SU-DHL-6 (cell line): ENCODE measurements around the gene KDM2A.

ENCODE experiments used
- H2AFZ ChIP-seq: fragments of 200-600 bp; sonication (generic); 2 replicates; pipeline ENCODE4 v1.6.1; 2014; ENCODE audit warnings: low read depth, mild to moderate bottlenecking, moderate library complexity, mixed read lengths, antibody characterized with exemption, low read length; ENCODE audit not compliant: severe bottlenecking
- H3F3A ChIP-seq: fragments of 200-600 bp; shearing (Covaris generic); 2 replicates; pipeline ENCODE4 v1.6.0; 2016; ENCODE audit warnings: antibody characterized with exemption, mild to moderate bottlenecking; ENCODE audit not compliant: insufficient read depth
- H3K27ac ChIP-seq: fragments of 200-600 bp; sonication (generic); 2 replicates; pipeline ENCODE4 v1.5.1; 2016; ENCODE audit warnings: low read depth, mild to moderate bottlenecking, low read length, moderate library complexity, mixed read lengths
- H3K27me3 ChIP-seq: fragments of 200-600 bp; sonication (generic), shearing (Covaris generic); 2 replicates; pipeline ENCODE4 v1.6.0; 2014; ENCODE audit warnings: mild to moderate bottlenecking, low read length
- H3K36me3 ChIP-seq: fragments of 200-600 bp; sonication (generic); 2 replicates; pipeline ENCODE4 v1.6.1; 2014; ENCODE audit warnings: mild to moderate bottlenecking, low read length, mixed read lengths
- H3K4me2 ChIP-seq: fragments of 300-600, 200-600 bp; shearing (Covaris generic), sonication (generic); 2 replicates; pipeline ENCODE4 v1.6.0; 2014; ENCODE audit warnings: low read length, low read depth, mild to moderate bottlenecking; ENCODE audit not compliant: poor library complexity, severe bottlenecking
- H3K4me3 ChIP-seq: fragments of 200-600 bp; sonication (generic); 2 replicates; pipeline ENCODE4 v1.5.1; 2014; ENCODE audit warnings: antibody characterized with exemption, low read length, mild to moderate bottlenecking, mixed read lengths; ENCODE audit not compliant: insufficient read depth, poor library complexity, severe bottlenecking
- H3K79me2 ChIP-seq: fragments of 200-600 bp; sonication (generic); 2 replicates; pipeline ENCODE4 v1.6.1; 2014; ENCODE audit warnings: mild to moderate bottlenecking, low read length, moderate library complexity; ENCODE audit not compliant: insufficient read depth
- H3K9ac ChIP-seq: fragments of 200-600 bp; sonication (generic); 2 replicates; pipeline ENCODE4 v1.7.0; 2014; ENCODE audit warnings: mild to moderate bottlenecking, low read length
- H3K9me2 ChIP-seq: fragments of 200-600 bp; sonication (generic); replicated peaks from 2 replicates; pipeline ENCODE4 v1.6.1; 2014; ENCODE audit warnings: low read length; ENCODE audit not compliant: insufficient read depth
- H3K9me3 ChIP-seq: fragments of 200-600 bp; sonication (generic); 2 replicates; pipeline ENCODE4 v1.6.1; 2014; ENCODE audit warnings: low read length, mixed read lengths; ENCODE audit not compliant: insufficient read depth
- H4K20me1 ChIP-seq: fragments of 200-600 bp; sonication (generic); 2 replicates; pipeline ENCODE4 v1.6.1; 2014; ENCODE audit warnings: low read depth, mild to moderate bottlenecking, antibody characterized with exemption, low read length, moderate library complexity, mixed read lengths
- EZH2phosphoT487 ChIP-seq: fragments of 200-600 bp; sonication (generic), shearing (Covaris generic); conservative IDR thresholded peaks from 2 replicates; pipeline ENCODE4 v1.6.1; 2018; ENCODE audit warnings: mild to moderate bottlenecking, antibody characterized with exemption, low read length, moderate library complexity, mixed read lengths
- TF ChIP-seq, protein P1 (sequence below): fragments of 200-600 bp; sonication (generic); IDR thresholded peaks from one replicate; pipeline ENCODE4 v1.5.1; 2017; ENCODE audit warnings: antibody characterized with exemption, mild to moderate bottlenecking, low read length, moderate library complexity; ENCODE audit not compliant: insufficient read depth, poor library complexity, severe bottlenecking

KDM2A gene

GRCh38 chr11:67290801-67291200 lies 171.7 kb downstream of the KDM2A start:
- TF ChIP-seq EZH2phosphoT487, result no peak
- TF ChIP-seq, protein P1, sequence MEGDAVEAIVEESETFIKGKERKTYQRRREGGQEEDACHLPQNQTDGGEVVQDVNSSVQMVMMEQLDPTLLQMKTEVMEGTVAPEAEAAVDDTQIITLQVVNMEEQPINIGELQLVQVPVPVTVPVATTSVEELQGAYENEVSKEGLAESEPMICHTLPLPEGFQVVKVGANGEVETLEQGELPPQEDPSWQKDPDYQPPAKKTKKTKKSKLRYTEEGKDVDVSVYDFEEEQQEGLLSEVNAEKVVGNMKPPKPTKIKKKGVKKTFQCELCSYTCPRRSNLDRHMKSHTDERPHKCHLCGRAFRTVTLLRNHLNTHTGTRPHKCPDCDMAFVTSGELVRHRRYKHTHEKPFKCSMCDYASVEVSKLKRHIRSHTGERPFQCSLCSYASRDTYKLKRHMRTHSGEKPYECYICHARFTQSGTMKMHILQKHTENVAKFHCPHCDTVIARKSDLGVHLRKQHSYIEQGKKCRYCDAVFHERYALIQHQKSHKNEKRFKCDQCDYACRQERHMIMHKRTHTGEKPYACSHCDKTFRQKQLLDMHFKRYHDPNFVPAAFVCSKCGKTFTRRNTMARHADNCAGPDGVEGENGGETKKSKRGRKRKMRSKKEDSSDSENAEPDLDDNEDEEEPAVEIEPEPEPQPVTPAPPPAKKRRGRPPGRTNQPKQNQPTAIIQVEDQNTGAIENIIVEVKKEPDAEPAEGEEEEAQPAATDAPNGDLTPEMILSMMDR, result no peak
- H4K20me1 ChIP-seq, result no peaks in the 10 kb centered on the region
- peaks cover 18% of the 10 kb centered on the region for H3K36me3 ChIP-seq
- H3K79me2 ChIP-seq, result peaks cover 7% of the 10 kb centered on the region; the same call in 1 of the 2 replicates
- H2AFZ ChIP-seq, result no peak overlapping the region
- no peaks in the 10 kb centered on the region for H3K9me2 ChIP-seq
- H3K9ac ChIP-seq, result no peak overlapping the region
- no peak overlapping the region for H3K4me2 ChIP-seq
- no peak overlapping the region for H3K27ac ChIP-seq
- H3K9me3 ChIP-seq, result no peaks in the 10 kb centered on the region
- H3K27me3 ChIP-seq, result no peaks in the 10 kb centered on the region
- no peak overlapping the region for H3K4me3 ChIP-seq
- peaks cover 28% of the 10 kb centered on the region for H3F3A ChIP-seq

DNA sequence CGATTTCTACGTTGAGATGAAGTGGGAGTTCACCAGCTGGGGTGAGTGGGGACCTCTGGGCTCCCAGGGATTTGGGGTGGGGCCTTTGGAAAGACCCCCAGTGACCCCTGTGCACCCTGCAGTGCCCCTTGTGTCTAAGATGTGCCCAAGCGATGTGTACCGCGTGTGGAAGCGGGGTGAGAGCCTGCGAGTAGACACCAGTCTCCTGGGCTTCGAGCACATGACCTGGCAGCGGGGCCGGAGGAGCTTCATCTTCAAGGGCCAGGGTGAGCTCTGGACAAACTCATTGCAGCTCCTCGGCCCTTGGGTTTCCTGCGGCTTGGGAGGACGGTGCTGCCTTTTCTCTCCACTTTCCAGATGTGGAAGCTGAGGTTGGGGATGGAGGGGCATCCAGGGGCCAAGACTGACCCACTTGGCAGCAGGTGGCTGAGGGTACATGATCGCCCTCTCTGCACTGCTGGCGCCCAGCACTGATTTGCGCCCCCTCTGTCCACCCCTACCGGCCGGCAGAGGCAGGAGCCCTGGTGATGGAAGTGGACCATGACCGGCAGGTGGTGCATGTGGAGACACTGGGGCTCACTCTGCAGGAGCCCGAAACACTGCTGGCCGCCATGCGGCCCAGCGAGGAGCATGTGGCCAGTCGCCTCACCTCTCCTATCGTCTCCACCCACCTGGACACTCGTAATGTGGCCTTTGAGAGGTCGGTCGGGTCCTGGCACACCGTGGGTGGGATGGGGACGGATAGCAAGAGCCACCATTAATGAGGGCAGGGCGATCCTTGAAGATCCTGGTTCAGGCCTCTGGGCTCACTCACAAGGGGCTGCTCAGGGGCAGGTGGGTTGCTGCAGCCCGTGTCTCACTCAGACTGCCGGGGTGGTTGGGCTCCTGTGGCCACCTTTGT lies 172.7 kb downstream of the KDM2A start:
- peaks cover 23% of the 10 kb centered on the region for H3F3A ChIP-seq
- no peak overlapping the region for H3K4me3 ChIP-seq
- no peak overlapping the region for H2AFZ ChIP-seq
- H4K20me1 ChIP-seq, result no peaks in the 10 kb centered on the region
- peaks cover 7% of the 10 kb centered on the region; the same call in 1 of the 2 replicates for H3K79me2 ChIP-seq
- H3K9me3 ChIP-seq, result no peaks in the 10 kb centered on the region
- no peak overlapping the region for H3K9ac ChIP-seq
- H3K4me2 ChIP-seq, result no peak overlapping the region
- TF ChIP-seq EZH2phosphoT487, result no peak
- TF ChIP-seq, protein P1, result no peak
- H3K27me3 ChIP-seq, result no peaks in the 10 kb centered on the region
- no peak overlapping the region for H3K27ac ChIP-seq
- H3K9me2 ChIP-seq, result no peaks in the 10 kb centered on the region
- H3K36me3 ChIP-seq, result peaks cover 25% of the 10 kb centered on the region

- Histone ChIP-seq H3K79me2 (peaks cover 7% of the 10 kb centered on the region; the same call in 1 of the 2 replicates), H3K27ac (no peak overlapping the region), H3F3A (peaks cover 13% of the 10 kb centered on the region), H3K27me3 (no peaks in the 10 kb centered on the region), H3K4me2 (no peak overlapping the region), H4K20me1 (no peaks in the 10 kb centered on the region), H3K9me2 (no peaks in the 10 kb centered on the region), H3K36me3 (peaks cover 25% of the 10 kb centered on the region), H3K9me3 (no peaks in the 10 kb centered on the region), H2AFZ (no peak overlapping the region), H3K9ac (no peak overlapping the region), H3K4me3 (no peak overlapping the region)
- TF ChIP-seq, protein P1, result no peak
- TF ChIP-seq EZH2phosphoT487, result no peak
These were observed 173.6 kb downstream of the KDM2A start for GRCh38 chr11:67292671-67293070.
